SU-DHL-6 (cell line): ENCODE results near the gene SLC22A4.

ENCODE experiments used
- EZH2phosphoT487 ChIP-seq: fragments of 200-600 bp; sonication (generic), shearing (Covaris generic); conservative IDR thresholded peaks from 2 replicates; pipeline ENCODE4 v1.6.1; 2018; ENCODE audit warnings: mild to moderate bottlenecking, antibody characterized with exemption, low read length, moderate library complexity, mixed read lengths
- TF ChIP-seq, protein P1 (sequence below): fragments of 200-600 bp; sonication (generic); IDR thresholded peaks from one replicate; pipeline ENCODE4 v1.5.1; 2017; ENCODE audit warnings: antibody characterized with exemption, mild to moderate bottlenecking, low read length, moderate library complexity; ENCODE audit not compliant: insufficient read depth, poor library complexity, severe bottlenecking

GRCh38 chr5:132281856-132282614 lies 12.2 kb upstream of the SLC22A4 start:
- TF ChIP-seq, protein P1, sequence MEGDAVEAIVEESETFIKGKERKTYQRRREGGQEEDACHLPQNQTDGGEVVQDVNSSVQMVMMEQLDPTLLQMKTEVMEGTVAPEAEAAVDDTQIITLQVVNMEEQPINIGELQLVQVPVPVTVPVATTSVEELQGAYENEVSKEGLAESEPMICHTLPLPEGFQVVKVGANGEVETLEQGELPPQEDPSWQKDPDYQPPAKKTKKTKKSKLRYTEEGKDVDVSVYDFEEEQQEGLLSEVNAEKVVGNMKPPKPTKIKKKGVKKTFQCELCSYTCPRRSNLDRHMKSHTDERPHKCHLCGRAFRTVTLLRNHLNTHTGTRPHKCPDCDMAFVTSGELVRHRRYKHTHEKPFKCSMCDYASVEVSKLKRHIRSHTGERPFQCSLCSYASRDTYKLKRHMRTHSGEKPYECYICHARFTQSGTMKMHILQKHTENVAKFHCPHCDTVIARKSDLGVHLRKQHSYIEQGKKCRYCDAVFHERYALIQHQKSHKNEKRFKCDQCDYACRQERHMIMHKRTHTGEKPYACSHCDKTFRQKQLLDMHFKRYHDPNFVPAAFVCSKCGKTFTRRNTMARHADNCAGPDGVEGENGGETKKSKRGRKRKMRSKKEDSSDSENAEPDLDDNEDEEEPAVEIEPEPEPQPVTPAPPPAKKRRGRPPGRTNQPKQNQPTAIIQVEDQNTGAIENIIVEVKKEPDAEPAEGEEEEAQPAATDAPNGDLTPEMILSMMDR: no peak
- no peak for TF ChIP-seq EZH2phosphoT487
